Activated CD4-positive, alpha-beta T cell treated with anti-CD3 and anti-CD28 coated beads for 4 hours (primary cell): ENCODE results near the gene CITED4.

Experiments
- DNase-seq, 2 donors: peaks; one replicate each; pipeline ENCODE4 v3.0.0-alpha.2; 2020

Gene CITED4

DNA sequence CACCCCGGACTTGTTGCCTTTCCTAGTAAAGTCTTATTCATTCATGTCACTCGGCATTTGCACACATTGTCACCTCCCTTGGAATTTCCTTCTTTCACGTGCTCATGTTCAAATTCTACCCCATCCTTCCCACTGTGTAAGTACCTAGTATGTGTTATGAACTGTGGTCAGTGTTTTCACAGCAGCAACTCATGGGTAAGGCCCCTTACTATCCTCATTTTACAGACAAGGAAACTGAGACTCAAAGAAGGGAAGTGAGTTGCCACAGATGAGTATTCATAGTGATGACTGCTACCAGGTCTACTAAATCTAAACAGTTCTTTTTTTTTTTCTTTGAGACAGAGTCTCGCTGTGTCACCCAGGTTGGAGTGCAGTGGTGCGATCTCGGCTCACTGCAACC is 10.5 kb downstream of the CITED4 start:
- no peak for DNase-seq

DNA sequence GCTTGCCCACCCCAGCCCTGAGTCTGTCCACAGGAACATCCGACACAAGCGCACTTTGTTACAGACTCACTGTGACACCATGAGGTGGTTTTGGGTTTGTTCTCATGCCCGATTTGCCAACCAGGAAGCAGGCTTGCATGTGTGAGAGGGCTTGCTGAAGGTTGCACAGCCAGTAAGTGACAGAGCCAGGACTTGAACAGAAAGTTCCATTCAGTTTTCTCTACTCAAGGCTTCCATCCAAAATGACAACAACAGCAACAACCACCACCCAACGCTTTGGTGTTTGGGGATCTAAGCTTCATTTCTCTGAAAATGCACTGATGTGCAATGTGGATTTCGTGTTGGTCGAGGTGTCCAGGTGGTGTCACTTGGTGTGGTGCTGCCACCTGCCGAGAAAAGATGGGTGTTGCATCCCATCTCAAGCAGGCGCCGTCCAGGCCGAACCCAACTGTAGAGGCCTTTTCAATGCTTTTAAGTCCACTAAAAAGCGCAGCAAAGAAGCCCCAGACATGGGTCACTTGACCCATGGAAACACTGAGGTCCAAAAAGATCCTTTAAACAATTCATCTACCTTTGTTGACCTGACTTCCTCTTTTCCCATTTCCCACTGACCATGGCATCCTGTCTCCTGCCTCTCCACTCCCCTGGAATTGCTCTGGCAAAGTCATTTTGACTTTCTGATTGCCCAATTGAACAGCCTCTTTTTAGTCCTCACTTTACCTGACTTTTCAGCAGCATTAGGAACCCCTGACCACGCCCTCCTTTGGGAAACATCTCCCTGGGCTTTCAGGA is 12.2 kb downstream of the CITED4 start:
- peak; percentile 71 to 78 for DNase-seq

DNA sequence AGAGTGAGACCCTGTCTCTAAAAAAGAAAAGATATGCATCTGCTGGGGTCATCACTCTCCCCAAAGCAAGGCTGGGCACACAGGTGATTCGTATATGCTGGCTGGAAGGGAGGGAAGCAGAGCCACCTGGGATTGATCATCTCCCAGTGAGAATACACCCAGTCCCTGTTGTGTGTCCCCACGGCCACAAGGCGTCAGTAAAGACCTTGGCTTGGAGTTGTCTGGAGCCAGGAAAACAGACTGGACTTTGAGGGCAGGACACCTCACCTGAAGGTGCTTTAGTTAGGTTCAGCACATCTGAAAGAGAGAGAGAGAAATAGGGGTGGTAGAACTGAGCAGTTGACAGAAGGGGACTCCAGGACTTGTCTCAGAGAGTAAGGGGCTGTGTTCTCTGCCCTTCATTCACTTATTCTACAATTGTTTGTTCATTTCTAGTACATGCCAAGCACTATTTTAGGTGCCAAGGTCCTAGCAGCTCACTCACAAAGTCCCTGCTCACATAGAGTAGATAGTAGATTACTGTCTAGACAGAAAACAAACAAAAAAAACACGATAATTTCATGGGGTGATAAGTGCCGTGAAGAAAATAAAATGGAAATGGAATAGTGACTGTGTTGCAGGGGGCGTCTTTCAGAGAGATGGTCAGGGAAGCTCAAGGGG is 13.5 kb downstream of the CITED4 start:
- DNase-seq, result no peak

DNA sequence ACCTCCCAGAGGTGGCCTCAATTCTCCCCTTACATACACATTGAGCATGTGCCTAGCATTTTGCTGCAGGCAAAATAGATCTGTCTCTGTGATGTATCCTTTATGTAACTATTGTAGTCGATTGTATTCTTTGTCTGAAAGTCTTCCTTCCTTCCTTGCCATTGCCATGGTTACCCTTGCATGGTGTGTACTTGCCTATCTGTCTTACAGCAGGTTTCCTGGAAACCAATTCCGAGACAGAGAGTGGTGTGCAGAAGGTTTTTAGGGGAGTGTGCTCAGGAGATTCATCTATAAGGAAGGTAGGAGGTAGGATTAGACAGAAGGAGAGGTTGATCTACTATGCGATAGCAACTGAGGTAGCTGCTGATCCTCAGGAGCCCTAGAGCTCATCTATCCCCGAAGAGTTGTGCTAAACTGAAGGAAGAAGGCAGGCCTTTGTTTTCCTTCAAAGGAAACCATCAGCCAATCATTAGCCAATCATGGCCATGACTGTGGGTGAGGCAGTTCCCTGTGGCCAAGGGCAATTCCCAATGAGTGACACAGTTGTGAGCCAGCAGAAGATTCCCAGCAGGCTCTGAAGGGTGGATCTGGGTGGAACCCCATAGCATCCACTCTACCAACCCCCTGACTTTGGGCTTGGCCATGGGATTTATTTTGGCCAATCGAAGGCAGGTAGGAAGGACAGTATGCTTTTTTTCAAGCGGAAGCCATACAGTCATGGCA is 15.0 kb downstream of the CITED4 start:
- DNase-seq, result no peak

DNA sequence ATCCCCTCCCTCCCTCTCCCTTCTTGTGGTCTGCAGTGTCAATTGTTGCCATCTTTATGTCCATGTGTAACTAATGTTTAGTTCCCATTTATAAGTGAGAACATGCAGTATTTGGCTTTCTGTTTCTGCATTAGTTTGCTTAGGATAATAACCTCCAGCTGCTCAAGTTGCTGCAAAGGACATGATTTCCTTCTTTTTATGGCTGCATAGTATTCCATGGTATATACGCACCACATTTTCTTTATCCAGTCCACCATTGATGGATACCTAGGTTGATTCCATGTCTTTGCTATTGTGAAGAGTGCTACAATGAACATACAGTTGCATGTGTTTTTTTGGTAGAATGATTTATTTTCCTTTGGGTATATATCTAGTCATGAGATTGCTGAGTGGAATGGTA is 16.3 kb downstream of the CITED4 start:
- no peak for DNase-seq

DNA sequence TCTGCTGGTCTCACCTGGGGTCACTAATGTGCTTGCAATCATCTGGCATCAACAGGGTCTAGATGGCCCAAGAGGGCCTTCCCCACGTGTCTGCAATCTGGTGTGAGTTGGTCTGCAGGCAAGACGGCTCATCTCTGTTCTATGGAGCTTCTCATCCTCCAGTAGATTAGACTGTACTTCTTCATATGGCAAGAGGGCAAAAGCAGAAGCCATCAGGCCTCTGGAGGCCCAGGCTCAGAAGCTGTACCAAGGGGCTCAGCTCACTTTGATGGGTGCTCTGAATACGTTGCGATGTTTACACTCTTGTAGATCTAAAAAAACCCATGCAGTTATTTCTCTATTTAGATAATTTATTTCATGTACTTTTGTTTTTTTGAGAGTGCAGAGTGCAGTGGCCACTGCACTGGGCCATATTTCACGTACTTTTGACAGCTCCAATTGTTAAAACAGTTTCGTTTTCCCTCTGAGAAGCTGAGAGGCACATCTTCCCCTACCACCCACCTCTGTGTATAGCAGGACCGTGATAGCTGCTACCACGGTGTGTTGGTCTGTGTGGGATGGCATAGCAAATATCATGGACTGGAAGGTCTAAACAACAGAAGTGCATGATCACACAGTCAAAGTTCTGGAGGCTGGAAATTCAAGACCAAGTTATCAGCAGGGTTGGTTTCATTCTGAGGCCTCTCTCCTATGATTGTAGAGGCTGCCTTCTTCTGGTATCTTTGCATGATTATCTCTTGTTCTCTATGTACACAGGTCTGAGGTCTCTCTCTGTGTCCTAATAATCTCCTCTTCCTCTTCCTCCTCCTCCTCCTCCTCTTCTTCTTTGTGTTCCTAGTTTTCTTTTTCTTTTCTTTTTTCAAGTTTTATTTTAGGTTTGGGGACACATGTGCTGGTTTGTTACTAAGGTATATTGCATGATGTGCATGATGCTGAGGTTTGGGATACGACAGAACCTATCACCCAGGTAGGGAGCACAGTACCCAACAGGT is 17.0 kb downstream of the CITED4 start:
- DNase-seq, result no peak

DNA sequence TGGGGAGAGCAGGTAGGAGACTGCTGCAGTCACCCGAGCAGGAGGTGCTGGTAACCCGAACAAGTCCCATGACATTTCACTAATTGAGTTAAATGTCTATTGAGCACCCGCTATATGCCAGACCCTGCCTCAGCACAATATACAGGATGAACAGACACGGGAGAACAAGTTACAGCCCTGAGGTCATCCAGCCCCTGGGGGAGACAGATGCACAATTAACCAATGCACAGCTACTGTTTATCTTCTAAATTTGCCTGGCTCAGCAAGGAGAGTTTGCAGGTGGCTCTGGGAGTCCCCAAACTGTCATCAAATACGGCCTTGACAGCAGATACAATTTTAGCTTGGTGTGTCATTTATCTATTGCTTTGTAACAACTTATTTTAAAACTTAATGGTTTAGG is 18.1 kb downstream of the CITED4 start:
- no peak for DNase-seq

DNA sequence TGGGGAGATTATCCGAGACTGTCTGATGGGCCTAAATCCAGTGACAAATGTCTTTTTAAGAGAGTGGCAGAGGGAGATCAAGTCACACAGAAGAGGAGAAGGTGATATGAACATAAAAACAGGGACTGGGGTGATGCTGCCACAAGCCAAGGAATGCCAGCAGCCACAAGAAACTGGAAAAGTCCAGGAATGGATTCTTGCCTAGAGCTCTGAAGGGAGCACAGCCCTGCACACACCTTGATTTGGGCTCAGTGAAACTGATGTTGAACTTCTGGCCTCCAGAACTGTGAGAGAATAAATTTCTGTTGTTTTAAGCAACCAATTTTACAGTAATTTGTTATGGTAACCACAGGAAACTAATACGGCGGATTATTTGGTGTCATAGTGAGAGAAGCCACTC is 19.5 kb downstream of the CITED4 start:
- no peak for DNase-seq

DNA sequence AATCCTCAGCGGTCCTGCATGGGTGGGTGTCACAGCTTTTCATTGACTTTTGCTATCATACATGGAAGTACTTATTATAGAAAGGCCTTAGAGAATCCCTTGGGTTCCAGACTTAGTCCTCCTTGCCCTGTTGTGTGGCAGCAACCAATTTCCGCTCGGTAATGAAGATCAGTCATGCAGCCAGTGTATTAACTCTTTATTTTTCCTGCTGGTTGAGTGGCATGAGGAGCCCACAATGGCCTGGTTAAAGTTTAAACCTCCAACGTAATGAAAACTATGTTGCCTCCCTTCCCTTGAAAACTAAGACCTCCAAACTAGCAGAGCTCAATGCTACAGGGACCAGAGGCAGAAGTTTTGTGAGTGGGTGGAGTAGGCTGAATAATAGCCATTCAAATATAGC is 20.0 kb downstream of the CITED4 start:
- no peak for DNase-seq

DNA sequence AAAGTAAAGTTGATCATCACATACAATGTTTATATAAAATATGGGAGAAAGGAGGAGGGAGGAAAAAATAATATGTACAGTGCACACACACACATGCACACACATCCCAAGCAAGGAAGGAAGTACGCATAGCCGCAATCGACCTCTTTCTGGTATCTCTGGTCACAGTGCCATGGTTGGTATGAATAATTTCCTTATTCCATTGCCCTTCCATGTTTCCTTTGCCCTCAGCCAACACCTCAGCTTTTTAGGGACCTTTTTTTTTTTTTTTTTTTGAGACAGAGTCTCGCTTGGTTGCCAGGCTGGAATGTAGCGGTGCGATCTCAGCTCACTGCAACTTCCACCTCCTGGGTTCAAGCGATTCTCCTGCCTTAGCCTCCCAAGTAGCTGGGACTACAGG is 20.6 kb downstream of the CITED4 start:
- DNase-seq, result no peak

DNA sequence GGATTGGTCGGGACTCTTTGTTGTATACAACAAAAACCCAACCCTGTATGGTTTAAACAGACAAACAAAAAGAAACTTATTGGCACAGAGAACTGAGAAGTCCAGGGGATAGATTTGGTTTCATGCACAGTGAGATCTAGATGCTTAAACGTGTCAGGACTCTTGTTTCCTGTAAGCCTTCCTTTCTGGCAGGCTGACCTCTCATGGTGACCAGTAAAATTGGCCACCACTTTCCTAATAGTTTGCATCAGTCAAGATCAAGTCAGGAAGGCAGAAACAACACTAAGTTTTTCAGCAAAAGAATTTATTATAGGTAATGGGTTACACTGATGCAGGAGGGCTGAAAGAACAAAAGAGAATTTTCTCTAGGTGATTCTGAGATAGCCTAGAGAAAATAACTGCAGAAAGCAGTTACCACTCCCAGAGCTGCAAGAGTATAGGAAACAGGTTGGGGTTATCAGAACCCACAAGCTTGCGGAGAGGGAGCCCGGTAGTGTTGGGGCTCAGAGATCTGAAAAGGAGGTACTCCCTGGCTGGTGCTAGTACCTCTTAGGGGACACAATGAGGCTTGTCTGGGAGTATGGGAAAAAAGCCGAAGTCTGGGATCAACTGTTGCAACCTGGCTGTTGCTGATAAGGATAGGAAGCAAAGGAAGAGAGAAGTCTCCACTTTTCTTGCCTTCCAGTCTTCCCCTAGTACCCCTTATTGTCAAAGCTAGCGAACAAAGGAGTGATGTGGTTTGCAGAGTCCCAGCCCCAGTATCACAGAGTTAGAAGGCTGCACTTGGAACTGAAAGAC is 21.4 kb downstream of the CITED4 start:
- no peak for DNase-seq

DNA sequence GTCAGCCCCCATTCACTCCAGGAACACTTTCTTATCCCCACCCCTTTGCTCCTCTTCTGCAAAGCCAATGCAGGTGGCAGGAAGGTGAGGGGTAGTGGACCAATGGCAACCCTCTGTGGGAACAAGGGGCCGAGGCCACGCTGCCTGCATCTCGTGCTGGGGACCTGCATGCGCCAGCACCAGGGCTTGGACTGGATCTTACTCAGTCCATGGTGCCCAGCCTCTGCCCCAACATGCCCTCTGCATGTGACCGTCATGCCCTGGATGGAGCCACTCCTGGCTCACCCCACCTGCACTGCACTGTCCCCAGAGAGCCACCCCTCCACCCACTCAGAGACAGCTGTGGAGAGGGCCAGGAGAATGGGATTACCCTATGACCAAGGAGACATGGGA is 22.2 kb downstream of the CITED4 start:
- DNase-seq, result no peak

DNA sequence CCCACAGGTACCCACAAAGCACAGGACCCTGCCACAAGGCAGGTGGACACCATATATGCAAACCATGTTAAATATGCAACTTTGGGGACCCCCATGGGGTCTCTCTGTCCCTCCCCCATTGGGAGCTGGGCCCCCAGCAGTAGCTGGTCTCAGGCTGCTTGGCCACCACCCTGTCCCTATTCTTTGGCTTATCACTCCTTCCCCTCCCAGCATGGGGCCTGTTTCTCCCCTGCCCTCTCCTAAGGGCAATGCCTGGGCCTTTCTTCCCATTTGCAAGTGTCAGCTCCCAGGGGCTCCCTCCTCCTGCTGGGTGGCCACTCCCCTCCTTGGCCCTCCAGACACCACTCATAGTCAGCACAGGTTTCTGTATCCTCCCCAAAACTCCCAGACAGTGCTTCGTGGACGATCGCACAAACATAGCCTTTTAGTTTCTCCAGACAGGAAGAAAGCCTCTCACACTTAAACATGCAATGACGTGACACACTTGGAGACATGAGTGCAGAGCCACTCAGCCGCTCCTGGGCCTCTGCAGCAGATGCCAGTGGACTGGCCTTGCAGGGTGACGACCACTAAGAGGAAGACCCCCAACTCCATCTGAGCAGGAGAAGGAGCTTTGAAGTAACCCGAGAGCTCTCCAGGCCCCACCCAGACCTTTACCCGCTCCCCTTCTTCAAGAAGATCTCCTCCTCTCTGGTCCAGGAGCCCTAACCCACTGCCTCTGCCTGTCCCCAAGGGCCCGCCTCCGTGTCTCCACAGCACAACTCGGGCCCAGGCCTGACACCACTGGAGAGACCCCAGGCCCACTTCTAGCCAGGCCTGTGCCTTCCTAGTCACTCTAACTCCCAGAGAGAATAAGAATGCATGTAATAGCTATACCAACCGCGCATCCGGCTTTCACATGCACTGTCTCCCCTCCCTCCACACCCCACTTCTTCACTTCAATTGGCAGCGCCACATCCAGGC is 22.9 kb downstream of the CITED4 start:
- DNase-seq, result no peak

DNA sequence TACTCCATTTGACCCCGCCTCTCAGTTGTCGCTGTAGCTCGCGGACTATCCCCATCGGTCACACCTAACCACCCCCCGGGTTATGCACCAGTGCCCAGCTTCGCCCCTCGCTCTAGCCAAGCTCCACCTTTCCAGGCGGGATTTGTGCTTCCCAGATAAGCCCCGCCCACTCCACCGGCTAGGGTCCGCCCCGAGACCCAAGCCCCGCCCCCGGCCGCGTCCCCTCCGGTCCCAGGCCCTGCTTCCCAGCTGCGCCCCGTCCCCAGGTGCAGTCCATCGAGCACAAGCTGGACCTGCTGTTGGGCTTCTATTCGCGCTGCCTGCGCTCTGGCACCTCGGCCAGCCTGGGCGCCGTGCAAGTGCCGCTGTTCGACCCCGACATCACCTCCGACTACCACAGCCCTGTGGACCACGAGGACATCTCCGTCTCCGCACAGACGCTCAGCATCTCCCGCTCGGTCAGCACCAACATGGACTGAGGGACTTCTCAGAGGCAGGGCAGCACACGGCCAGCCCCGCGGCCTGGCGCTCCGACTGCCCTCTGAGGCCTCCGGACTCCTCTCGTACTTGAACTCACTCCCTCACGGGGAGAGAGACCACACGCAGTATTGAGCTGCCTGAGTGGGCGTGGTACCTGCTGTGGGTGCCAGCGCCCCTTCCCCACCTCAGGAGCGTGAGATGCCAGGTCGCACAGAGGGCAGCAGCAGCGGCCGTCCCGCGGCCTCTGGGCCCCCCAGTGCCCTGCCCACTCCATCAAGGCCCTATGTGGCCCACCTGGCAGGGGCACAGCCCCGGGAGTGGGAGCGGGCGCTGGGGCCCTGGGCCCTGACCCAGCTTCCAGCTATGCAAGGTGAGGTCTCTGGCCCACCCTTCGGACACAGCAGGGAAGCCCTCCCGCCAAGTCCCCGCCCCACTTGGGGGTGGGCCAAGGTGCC is 23.9 kb downstream of the CITED4 start:
- DNase-seq, result no peak

DNA sequence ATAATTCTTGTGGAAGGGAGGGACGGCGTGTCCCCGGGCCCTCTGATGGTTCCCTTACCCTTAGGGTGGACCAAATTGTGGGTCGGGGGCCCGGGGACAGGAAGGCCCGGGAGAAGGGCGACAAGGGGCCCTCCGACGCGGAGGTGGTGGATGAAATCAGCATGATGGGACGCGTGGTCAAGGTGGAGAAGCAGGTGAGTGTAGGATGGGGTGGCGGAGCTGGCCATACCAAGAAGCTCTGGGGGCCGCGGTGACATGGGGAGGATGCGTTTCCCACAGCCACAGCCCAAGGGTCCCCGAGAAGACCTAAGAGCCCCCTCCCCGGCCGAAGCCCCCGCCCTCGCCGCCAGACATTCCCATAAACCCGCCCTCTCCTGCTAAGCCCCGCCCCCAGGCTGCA is 24.6 kb downstream of the CITED4 start:
- DNase-seq, result no peak

DNA sequence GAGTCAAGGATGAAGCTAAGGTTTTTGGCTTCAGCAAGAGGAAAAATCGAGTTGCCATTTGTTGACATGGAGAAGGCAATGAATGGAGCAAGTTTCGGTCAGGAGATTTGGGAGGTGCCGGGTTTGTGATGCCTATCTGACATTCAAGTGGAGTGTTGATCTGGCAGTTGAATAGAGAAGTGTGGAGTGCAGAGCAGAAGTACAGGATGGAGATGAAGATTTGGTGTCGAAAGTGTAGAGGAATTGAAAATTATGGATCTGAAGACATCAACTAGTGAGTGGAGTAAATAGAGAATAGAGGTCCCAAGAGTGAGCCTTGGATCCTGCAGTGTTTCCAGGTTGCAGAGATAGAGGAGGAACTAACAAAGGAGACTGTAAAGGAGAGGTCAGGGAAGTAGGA is 25.9 kb downstream of the CITED4 start:
- DNase-seq, result no peak

DNA sequence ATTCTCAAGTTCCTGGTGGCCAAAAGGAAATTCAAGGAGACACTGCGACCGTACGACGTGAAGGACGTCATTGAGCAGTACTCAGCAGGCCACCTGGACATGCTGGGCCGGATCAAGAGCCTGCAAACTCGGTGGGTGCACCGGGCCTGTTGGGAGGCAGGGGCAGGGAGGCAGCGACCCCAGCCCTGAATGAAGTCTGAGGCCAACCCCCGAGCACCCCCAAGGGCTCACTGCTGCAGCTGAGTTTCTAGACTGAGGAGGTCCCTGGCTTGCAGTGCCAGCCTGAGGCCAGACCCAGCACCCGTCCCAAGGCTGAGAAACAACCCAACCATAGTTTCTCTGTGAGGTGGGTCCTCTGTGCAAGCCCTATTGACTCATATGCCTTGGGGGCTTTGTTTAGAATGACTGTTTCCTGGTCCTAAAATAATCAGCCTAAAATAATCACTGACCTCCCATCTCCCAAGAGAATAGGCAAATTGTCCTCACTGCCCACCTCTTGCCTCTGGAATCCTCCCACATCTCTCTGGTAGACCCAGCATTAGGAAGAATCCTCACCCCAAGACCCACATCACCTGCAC is 27.1 kb downstream of the CITED4 start:
- no peak for DNase-seq

DNA sequence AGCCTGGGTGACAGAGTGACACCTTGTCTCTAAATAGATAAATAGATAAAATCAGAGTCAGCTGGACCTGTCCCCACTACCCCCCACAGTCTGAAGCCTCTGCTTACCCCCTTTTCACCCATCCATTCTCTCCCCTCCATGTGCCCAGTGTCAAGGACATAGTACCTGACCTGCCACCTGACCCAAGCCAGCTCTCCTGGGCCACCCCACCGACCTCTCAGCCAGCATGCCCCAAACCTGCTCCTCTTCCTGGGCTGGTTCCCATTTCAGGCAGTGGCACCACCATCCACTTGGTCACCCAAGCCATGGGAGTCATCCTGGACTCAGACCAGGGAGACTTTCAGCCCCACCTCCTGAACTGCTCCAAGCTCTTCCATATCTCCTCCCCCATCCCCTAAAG is 28.2 kb downstream of the CITED4 start:
- no peak for DNase-seq
